MM.1S (cell line): ENCODE data around the gene SLC28A1.

Experiments
- DNase-seq: peaks from one replicate; pipeline ENCODE4 v3.0.0-alpha.2; 2015
- H2AFZ ChIP-seq: fragments of 300-600 bp; sonication (generic); 2 replicates; pipeline ENCODE4 v1.6.0; 2016; ENCODE audit warnings: antibody characterized with exemption, low read length
- H3F3A ChIP-seq: fragments of 300-600 bp; sonication (generic); 2 replicates; pipeline ENCODE4 v1.6.1; 2016; ENCODE audit warnings: mild to moderate bottlenecking, antibody characterized with exemption, low read length, moderate library complexity, mixed read lengths; ENCODE audit not compliant: insufficient read depth
- H3K27ac ChIP-seq: fragments of 300-600 bp; sonication (generic); 2 replicates; pipeline ENCODE4 v1.5.1; 2016; ENCODE audit warnings: mild to moderate bottlenecking, low read length
- H3K27me3 ChIP-seq: fragments of 300-600 bp; sonication (generic); replicated peaks from 2 replicates; pipeline ENCODE4 v1.6.0; 2016; ENCODE audit warnings: low read length; ENCODE audit not compliant: insufficient read depth
- H3K36me3 ChIP-seq: fragments of 300-600 bp; sonication (generic); replicated peaks from 2 replicates; pipeline ENCODE4 v1.6.1; 2016; ENCODE audit warnings: mild to moderate bottlenecking, low read length, mixed read lengths; ENCODE audit not compliant: insufficient read depth
- H3K4me1 ChIP-seq: fragments of 300-600 bp; sonication (generic); 2 replicates; pipeline ENCODE4 v1.6.1; 2016; ENCODE audit warnings: low read length, mixed read lengths
- H3K4me2 ChIP-seq: fragments of 300-600 bp; sonication (generic); 2 replicates; pipeline ENCODE4 v1.6.0; 2016; ENCODE audit warnings: low read depth, low read length
- H3K4me3 ChIP-seq: fragments of 300-600 bp; sonication (generic); 2 replicates; pipeline ENCODE4 v1.5.1; 2016; ENCODE audit warnings: low read length, mixed read lengths
- H3K79me2 ChIP-seq: fragments of 300-600 bp; sonication (generic); 2 replicates; pipeline ENCODE4 v1.6.1; 2016; ENCODE audit warnings: mixed run types, low read length, mixed read lengths
- H3K9ac ChIP-seq: fragments of 300-600 bp; sonication (generic); 2 replicates; pipeline ENCODE4 v1.6.1; 2016; ENCODE audit warnings: low read length, mixed read lengths
- H3K9me2 ChIP-seq: fragments of 300-600 bp; sonication (generic); replicated peaks from 2 replicates; pipeline ENCODE4 v1.6.1; 2016; ENCODE audit warnings: mild to moderate bottlenecking, low read length, mixed read lengths; ENCODE audit not compliant: insufficient read depth
- H3K9me3 ChIP-seq: fragments of 300-600 bp; sonication (generic); replicated peaks from 2 replicates; pipeline ENCODE4 v1.6.1; 2016; ENCODE audit warnings: mild to moderate bottlenecking, low read length, mixed read lengths; ENCODE audit not compliant: insufficient read depth
- H4K20me1 ChIP-seq: fragments of 300-600 bp; sonication (generic); 2 replicates; pipeline ENCODE4 v1.6.1; 2016; ENCODE audit warnings: mild to moderate bottlenecking, low read length, moderate library complexity, mixed read lengths; ENCODE audit not compliant: insufficient read depth
- CTCF ChIP-seq: fragments of 300-600 bp; sonication (generic); IDR thresholded peaks from 2 replicates; pipeline ENCODE4 v1.5.1; 2016; ENCODE audit warnings: antibody characterized with exemption, low read length, mixed read lengths
- EZH2 ChIP-seq: fragments of 300-600 bp; sonication (generic); optimal IDR thresholded peaks from 2 replicates; pipeline ENCODE3; 2017; ENCODE audit warnings: low read depth, mild to moderate bottlenecking, antibody characterized with exemption, low read length, mixed read lengths
- EZH2phosphoT487 ChIP-seq: fragments of 300-600 bp; sonication (generic); IDR thresholded peaks from 2 replicates; pipeline ENCODE4 v1.6.1; 2018; ENCODE audit warnings: antibody characterized with exemption, low read length

SLC28A1 gene

GRCh38 chr15:84857418-84858004 is 27.0 kb upstream of the SLC28A1 start:
- Histone ChIP-seq H3K9me3 (no peaks in the 10 kb centered on the region), H2AFZ (no peak overlapping the region), H3K36me3 (no peaks in the 10 kb centered on the region), H3K4me2 (no peak overlapping the region), H3K79me2 (no peaks in the 10 kb centered on the region), H4K20me1 (no peaks in the 10 kb centered on the region), H3K9ac (no peak overlapping the region), H3K4me3 (no peak overlapping the region), H3K27me3 (no peaks in the 10 kb centered on the region), H3K27ac (no peak overlapping the region), H3F3A (no peaks in the 10 kb centered on the region), H3K9me2 (no peaks in the 10 kb centered on the region), H3K4me1 (no peaks in the 10 kb centered on the region)
- no peak for TF ChIP-seq EZH2phosphoT487
- no peak for TF ChIP-seq CTCF
- TF ChIP-seq EZH2 = no peak
- DNase-seq = no peak

- H3K27ac ChIP-seq = no peak overlapping the region
- H3K79me2 ChIP-seq = no peaks in the 10 kb centered on the region
- no peaks in the 10 kb centered on the region for H3K36me3 ChIP-seq
- no peak overlapping the region for H3K9ac ChIP-seq
- no peak overlapping the region for H3K4me2 ChIP-seq
- TF ChIP-seq EZH2 = no peak
- TF ChIP-seq CTCF = no peak
- no peak overlapping the region for H3K4me3 ChIP-seq
- H3K27me3 ChIP-seq = no peaks in the 10 kb centered on the region
- H3K9me2 ChIP-seq = no peaks in the 10 kb centered on the region
- DNase-seq = no peak
- no peaks in the 10 kb centered on the region for H3K9me3 ChIP-seq
- H2AFZ ChIP-seq = no peak overlapping the region
- no peaks in the 10 kb centered on the region for H4K20me1 ChIP-seq
- H3K4me1 ChIP-seq = no peaks in the 10 kb centered on the region
- H3F3A ChIP-seq = no peaks in the 10 kb centered on the region
These were observed 26.2 kb upstream of the SLC28A1 start for GRCh38 chr15:84858231-84858630.

GRCh38 chr15:84859144-84859543 is 25.3 kb upstream of the SLC28A1 start:
- Histone ChIP-seq H2AFZ (no peak overlapping the region), H3F3A (no peaks in the 10 kb centered on the region), H4K20me1 (no peaks in the 10 kb centered on the region), H3K79me2 (no peaks in the 10 kb centered on the region), H3K27me3 (no peaks in the 10 kb centered on the region), H3K9me2 (no peaks in the 10 kb centered on the region), H3K4me3 (no peak overlapping the region), H3K9me3 (no peaks in the 10 kb centered on the region), H3K27ac (no peak overlapping the region), H3K36me3 (no peaks in the 10 kb centered on the region), H3K4me2 (no peak overlapping the region), H3K4me1 (no peaks in the 10 kb centered on the region), H3K9ac (no peak overlapping the region)
- TF ChIP-seq EZH2 (no peak), CTCF (no peak), EZH2phosphoT487 (no peak)
- no peak for DNase-seq
